ENCODE data around the gene RIBC1.

Gene RIBC1

GRCh38 chrX:53422086-53422860 lies 400 bp upstream of the RIBC1 start, which contains the start of gene SMC1A (continued):
- TF ChIP-seq ZNF133 (tag by site-specific recombination; IDR thresholded peaks at IDR 0.05) (peak; percentile 19; the same call in 1 of the 2 replicates), ZNF148 (tag by site-specific recombination; IDR thresholded peaks at IDR 0.05; ENCODE audit: borderline replicate concordance) (no peak), ZNF175 (tag by site-specific recombination; IDR thresholded peaks at IDR 0.05) (no peak), ZNF843 (tag by site-specific recombination; IDR thresholded peaks at IDR 0.05) (peak; percentile 85), FEZF1 (tag by site-specific recombination; IDR thresholded peaks at IDR 0.05) (0 out of 2 replicates have a peak, but pooled peaks have one; percentile 18), PRDM4 (tag by site-specific recombination; IDR thresholded peaks at IDR 0.05) (peak; percentile 65; the same call in 1 of the 2 replicates), ZNF677 (tag by site-specific recombination; IDR thresholded peaks at IDR 0.05) (peak; percentile 39; the same call in 1 of the 2 replicates), ZBTB48 (tag by site-specific recombination; IDR thresholded peaks at IDR 0.05) (peak; percentile 80), ZNF37A (tag by site-specific recombination; IDR thresholded peaks at IDR 0.05) (no peak), ZNF596 (tag by site-specific recombination; IDR thresholded peaks at IDR 0.05) (no peak; the same call in 1 of the 2 replicates), ZNF776 (tag by site-specific recombination; IDR thresholded peaks at IDR 0.05; ENCODE audit: borderline replicate concordance) (no peak), ZNF529 (tag by site-specific recombination; IDR thresholded peaks at IDR 0.05; ENCODE audit: insufficient replicate concordance) (no peak), ZNF514 (tag by site-specific recombination; IDR thresholded peaks at IDR 0.05) (no peak), ZNF394 (tag by site-specific recombination; IDR thresholded peaks at IDR 0.05; ENCODE audit: borderline replicate concordance) (peak; percentile 73; the same call in 1 of the 2 replicates), GLIS2 (tag by site-specific recombination; IDR thresholded peaks at IDR 0.05) (peak; percentile 91), ZBTB17 (tag by site-specific recombination; IDR thresholded peaks at IDR 0.05) (no peak), ZNF335 (tag by site-specific recombination; conservative IDR thresholded peaks at IDR 0.05) (peak; percentile 96), ZNF132 (tag by site-specific recombination; IDR thresholded peaks at IDR 0.05; ENCODE audit: borderline replicate concordance) (no peak), ZNF473 (tag by site-specific recombination; IDR thresholded peaks at IDR 0.05) (no peak), ZBTB7A (tag by site-specific recombination; IDR thresholded peaks at IDR 0.05; ENCODE audit: low read depth) (peak; percentile 73; the same call in 1 of the 2 replicates), ZNF214 (tag by site-specific recombination; IDR thresholded peaks at IDR 0.05; ENCODE audit: borderline replicate concordance) (no peak), ZNF670 (tag by site-specific recombination; IDR thresholded peaks at IDR 0.05; ENCODE audit: low read depth) (no peak), SCRT1 (tag by site-specific recombination; IDR thresholded peaks at IDR 0.05; ENCODE audit: borderline replicate concordance) (no peak), ZNF341 (tag by site-specific recombination; IDR thresholded peaks at IDR 0.05; ENCODE audit: low read depth) (peak; percentile 89), ZNF501 (tag by site-specific recombination; IDR thresholded peaks at IDR 0.05) (peak; percentile 97), ZNF449 (tag by site-specific recombination; IDR thresholded peaks at IDR 0.05) (peak; percentile 43; the same call in 1 of the 2 replicates), KLF7 (tag by site-specific recombination; IDR thresholded peaks at IDR 0.05; ENCODE audit: borderline replicate concordance) (peak; percentile 74; the same call in 1 of the 2 replicates)
- TF ChIP-seq, protein P1, sequence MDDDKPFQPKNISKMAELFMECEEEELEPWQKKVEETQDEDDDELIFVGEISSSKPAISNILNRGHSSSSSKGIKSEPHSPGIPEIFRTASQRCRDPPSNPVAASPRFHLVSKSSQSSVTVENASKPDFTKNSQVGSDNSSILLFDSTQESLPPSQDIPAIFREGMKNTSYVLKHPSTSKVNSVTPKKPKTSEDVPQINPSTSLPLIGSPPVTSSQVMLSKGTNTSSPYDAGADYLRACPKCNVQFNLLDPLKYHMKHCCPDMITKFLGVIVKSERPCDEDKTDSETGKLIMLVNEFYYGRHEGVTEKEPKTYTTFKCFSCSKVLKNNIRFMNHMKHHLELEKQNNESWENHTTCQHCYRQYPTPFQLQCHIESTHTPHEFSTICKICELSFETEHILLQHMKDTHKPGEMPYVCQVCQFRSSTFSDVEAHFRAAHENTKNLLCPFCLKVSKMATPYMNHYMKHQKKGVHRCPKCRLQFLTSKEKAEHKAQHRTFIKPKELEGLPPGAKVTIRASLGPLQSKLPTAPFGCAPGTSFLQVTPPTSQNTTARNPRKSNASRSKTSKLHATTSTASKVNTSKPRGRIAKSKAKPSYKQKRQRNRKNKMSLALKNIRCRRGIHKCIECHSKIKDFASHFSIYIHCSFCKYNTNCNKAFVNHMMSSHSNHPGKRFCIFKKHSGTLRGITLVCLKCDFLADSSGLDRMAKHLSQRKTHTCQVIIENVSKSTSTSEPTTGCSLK (tag by site-specific recombination; IDR thresholded peaks at IDR 0.05): no peak
- TF ChIP-seq, protein P2, sequence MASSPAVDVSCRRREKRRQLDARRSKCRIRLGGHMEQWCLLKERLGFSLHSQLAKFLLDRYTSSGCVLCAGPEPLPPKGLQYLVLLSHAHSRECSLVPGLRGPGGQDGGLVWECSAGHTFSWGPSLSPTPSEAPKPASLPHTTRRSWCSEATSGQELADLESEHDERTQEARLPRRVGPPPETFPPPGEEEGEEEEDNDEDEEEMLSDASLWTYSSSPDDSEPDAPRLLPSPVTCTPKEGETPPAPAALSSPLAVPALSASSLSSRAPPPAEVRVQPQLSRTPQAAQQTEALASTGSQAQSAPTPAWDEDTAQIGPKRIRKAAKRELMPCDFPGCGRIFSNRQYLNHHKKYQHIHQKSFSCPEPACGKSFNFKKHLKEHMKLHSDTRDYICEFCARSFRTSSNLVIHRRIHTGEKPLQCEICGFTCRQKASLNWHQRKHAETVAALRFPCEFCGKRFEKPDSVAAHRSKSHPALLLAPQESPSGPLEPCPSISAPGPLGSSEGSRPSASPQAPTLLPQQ (tag by site-specific recombination; IDR thresholded peaks at IDR 0.05): peak; percentile 74; the same call in 1 of the 2 replicates

All from HEK293 (cell line).